Activated naive CD4-positive, alpha-beta T cell treated with anti-CD3 and anti-CD28 coated beads, Interleukin-2, amount 50 U/mL, for 16 hours (primary cell): ENCODE measurements around the gene KDM4C.
"Not testable (repeated sequence)": the region's sequence is repeated elsewhere in the genome, so short reads cannot be mapped to it uniquely, and the experiment has no call there.

Source experiments
- DNase-seq: peaks from one replicate; pipeline ENCODE4 v3.0.0-alpha.2; 2020

The KDM4C gene

GRCh38 chr9:6941501-6941900 is 183.7 kb downstream of the KDM4C start:
- DNase-seq = no peak

- no peak for DNase-seq
These were observed 184.6 kb downstream of the KDM4C start for GRCh38 chr9:6942406-6942805.

DNA sequence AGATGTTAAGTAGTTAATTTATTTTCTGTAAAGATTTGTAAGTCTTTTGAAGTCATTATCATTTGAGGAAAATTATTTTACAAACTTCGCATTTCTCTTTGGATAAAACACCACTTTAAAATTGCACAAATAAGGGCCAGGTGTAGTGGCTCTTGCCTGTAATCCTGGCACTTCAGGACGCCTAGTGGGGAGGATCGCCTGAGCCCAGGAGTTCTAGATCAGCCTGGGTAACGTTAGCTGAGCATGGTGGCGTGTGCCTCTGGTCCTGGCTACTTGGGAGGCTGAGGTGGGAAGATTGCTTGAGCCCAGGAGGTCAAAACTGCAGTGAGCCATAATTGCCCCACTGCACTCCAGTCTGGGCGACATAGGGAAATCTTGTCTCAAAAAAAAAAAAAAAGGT is 185.5 kb downstream of the KDM4C start:
- DNase-seq = no peak

DNA sequence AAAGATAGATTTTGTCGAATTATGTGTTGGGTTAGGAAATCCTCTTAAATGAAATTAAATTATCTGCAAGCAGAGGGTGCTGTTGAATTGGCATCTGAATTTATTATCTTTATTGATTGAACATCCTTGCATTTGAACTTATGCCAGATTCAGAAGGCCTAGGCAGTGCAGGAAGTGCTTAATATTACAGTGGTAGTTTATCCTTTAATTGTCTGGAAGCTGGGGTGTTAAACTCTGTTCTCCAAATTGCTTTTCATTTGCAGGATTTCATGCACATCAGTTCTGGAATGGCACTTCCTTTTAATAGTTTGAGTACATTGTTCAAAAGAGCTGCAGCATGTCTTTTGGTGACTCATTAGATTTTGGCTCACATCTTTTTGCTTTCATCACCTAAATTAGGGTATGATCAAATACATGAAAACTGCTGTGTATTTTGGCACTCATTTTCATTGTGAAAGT is 186.3 kb downstream of the KDM4C start:
- no peak for DNase-seq

GRCh38 chr9:6944896-6945295 is 187.1 kb downstream of the KDM4C start:
- DNase-seq = no peak

GRCh38 chr9:6945816-6946215 is 188.0 kb downstream of the KDM4C start:
- no peak for DNase-seq

- no peak for DNase-seq
These were observed 188.9 kb downstream of the KDM4C start for GRCh38 chr9:6946583-6947166.

DNA sequence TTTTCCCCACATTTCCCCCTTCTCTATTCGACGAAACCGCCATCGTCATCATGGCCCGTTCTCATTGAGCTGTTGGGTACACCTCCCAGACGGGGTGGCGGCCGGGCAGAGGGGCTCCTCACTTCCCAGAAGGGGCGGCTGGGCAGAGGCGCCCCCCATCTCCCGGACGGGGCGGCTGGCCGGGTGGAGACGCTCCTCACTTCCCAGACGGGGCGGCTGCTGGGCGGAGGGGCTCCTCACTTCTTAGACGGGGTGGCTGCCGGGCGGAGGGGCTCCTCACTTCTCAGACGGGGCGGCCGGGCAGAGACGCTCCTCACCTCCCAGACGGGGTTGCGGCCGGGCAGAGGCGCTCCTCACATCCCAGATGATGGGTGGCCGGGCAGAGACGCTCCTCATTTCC is 191.1 kb downstream of the KDM4C start:
- DNase-seq = not testable (repeated sequence)

- no peak for DNase-seq
These were observed 197.6 kb downstream of the KDM4C start for GRCh38 chr9:6955251-6955921.

DNA sequence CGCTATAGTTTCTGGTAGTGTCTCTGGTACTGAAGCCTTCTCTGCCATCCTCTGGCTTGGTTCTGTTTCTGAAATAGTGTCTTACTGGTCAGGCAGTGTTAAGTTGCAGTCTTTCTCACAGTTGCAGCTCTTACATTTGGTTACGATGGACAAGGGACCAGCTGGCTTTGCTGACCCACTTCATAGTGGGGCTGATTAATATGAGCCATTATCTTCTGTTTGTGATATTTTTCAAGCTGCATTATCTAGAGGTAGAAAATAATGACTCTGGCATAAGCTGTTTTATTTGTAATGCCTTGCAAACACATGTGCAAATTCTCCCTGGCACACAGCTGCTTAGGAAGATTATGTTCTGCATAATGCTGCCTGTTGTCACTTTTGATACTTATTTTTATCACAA is 199.1 kb downstream of the KDM4C start:
- DNase-seq = no peak

DNA sequence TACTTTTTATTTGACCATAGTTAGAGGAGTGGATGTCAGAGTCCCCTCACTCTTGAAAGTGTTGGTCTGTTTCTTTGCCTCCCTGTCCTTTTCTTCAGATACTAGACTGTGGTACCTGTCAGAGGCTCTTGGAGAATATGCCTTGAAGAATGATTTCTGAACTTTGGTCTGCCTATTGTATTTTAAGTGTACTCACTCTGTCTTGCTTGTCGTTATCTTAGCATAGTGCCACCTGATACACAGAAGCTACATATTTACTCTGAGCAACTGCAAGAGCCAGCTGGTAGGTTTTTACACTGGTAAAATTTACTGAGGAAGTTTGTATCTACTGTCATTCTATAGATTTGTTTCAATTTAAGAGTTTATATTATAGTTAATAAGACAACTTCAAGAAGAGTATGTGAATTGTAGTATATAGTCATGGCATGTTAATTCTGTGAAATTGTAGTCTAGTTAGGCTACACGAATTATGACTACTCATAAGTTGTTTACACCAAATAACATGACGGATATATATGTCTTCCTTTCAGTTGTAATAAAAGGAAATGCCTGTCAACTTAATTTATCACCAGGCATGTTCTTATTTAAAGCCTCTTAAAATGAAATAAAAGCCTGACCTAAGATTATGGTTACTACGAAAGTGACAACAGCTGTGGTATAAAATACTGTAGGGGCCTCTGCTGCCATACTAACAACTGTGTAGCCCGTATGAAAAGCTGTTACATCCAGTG is 201.7 kb downstream of the KDM4C start:
- DNase-seq = no peak

GRCh38 chr9:6960777-6961176 is 203.0 kb downstream of the KDM4C start:
- no peak for DNase-seq

- DNase-seq = no peak
These were observed 204.2 kb downstream of the KDM4C start for GRCh38 chr9:6961845-6962522.

DNA sequence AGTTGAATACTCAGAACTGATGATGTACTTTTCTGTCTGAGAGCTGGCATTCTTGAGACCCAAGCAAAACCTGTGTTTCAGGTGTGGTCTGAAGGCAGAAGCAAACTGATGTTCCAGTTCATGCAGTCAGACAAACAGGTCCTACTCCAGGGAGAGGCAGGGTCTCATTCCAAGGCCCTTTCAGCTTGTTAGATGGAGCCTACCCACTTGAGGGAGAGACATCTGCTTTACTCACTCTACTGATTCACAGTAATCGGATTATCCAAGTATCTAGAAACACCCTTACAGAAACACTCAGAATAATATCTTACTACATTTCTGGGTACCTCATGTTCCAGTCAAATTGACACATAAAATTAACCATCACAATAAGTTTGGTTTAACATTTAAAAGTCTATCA is 207.8 kb downstream of the KDM4C start:
- DNase-seq = no peak

GRCh38 chr9:6968271-6968670 is 210.5 kb downstream of the KDM4C start:
- DNase-seq = no peak

DNA sequence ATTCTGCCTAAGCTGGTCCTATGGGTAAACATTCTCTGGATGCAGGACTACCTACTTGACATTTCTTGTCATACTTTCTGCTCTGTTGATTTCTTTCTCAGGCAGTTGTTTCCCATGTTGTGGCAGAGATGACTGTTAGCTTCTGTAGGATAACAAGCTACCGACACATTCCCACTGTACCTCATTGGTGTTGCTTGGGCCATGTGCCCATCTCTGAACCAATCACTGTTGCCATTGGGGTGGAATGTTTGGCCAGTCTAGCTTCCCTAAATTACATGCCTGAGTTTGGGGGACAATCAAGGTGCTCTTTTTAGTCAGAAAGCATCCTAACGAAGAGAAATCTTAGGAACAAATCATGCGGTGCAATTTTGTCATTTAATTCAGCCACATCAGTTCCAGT is 212.0 kb downstream of the KDM4C start:
- no peak for DNase-seq

DNA sequence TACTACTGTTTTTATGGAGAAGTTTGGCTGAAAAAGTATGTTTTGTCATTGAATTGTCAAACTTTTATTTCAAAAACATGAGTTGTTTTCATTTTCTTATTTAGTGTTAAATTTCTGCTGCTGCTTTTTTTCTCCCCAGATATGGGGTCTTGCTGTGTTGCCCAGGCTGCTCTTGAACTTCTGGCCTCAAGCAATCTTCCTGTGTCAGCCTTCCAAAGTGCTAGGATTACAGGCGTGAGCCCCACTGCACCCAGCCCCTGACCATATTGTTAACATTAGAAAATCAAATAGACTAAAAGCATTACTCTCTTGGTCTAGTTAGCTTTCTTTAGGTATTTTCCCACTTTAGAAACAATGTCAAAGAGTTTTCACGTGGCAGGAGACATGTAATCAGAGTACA is 215.3 kb downstream of the KDM4C start:
- DNase-seq = no peak

DNA sequence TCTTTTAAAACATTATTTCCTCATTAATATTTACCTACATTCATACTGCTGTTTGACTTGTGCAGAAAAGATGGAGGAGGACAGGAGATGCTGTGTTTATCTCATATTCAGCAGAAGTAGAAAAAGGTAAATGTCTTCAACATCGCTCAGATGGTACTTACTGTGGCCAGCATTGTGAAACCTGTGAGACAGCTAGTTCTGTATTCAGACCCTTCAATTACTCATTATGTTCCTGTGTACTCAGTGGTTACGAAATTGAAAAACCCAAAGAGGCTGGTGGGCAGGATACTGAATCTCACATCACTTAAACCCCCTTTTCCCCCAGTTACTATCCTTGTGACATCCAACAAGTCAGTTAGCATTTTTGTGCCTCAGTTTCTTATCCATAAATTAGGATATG is 216.0 kb downstream of the KDM4C start:
- no peak for DNase-seq

DNA sequence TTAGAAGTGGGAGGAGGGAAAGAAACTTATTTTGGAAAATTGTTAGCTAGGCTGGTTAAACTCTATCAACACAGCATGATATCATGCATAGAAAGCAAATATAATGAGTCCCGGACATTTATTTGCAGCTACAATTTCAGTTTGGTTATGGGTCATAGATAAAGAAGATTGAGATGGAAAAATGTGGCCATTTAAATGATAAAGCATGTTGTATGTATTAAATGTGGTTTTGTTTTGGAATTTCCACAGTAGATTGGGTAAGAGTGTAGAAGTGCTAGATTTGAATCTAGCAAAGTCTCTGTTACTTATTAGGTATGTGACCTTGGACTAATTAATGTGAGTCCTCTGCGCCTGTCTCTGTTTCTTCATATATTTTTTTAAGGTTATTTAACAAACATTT is 217.4 kb downstream of the KDM4C start:
- no peak for DNase-seq

DNA sequence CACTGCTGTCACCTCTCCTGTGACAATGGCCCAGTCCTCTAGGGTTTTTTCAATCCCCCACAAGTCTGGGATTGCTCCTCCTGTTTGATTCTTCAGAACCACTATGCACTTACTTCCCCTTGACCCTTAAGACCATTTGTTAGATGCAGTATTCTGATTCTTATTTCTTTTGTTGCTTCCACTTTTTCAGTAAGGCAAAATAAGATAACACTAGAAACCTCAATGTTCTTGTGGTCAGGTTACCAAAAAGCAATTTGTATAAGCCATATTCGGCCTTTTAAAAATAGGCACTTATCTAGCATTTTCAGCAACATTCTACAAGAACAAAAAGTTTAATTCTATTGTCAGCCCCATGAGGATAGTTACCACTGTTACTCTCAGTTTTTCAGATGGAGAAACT is 220.0 kb downstream of the KDM4C start:
- DNase-seq = no peak

GRCh38 chr9:6978591-6978990 is 220.8 kb downstream of the KDM4C start:
- DNase-seq = no peak

- no peak for DNase-seq
These were observed 227.3 kb downstream of the KDM4C start for GRCh38 chr9:6984941-6985578.

DNA sequence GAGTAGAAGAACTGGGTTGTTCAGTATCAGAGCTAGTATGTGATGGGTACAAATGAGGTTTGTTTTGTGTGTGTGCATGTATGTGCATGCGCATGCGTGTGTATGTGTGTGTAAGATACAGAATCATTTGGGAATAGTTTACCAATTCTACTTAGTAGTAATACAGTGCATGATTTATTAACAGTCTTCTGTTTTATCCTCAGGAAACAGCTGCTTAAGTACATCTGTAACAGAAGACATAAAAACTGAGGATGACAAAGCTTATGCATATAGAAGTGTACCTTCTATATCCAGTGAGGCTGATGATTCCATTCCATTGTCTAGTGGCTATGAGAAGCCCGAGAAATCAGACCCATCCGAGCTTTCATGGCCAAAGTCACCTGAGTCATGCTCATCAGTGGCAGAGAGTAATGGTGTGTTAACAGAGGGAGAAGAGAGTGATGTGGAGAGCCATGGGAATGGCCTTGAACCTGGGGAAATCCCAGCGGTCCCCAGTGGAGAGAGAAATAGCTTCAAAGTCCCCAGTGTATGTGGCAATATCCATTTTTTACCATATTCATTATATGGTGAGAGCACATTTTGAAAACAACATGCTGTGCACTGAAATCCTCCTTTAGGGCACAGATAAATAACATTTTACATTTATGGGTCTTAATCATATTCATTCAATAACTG is 228.5 kb downstream of the KDM4C start:
- DNase-seq = no peak
